SK-N-SH (cell line): ENCODE data around the gene RGS4. TPM values are rescaled to one million over a fixed set of nuclear protein-coding genes. Genes with fewer than 3 reads are reported as not detected.
"Not testable (repeated sequence)": the region's sequence is repeated elsewhere in the genome, so short reads cannot be mapped to it uniquely, and the experiment has no call there.

Experiments used
- CTCF ChIA-PET: fragments of 300-600, 350-600 bp; formaldehyde crosslinking; extraction: SDS; loops from one replicate; lab custom pipeline; 2021; lab: Yijun Ruan, JAX
- POLR2A ChIA-PET: fragments of 350-600 bp; sonication (Branson Sonifier 250); formaldehyde crosslinking; extraction: SDS; loops from one replicate; lab custom pipeline; 2020; ENCODE audit warnings: antibody characterized with exemption, inconsistent platforms; lab: Yijun Ruan, JAX
- DNase-seq: peaks from one replicate; pipeline ENCODE4 v3.0.0; 2012
- H2AFZ ChIP-seq: fragments of 200-600 bp; sonication (generic); 2 replicates; pipeline ENCODE4 v1.8.1; 2016; ENCODE audit warnings: antibody characterized with exemption, mild to moderate bottlenecking, low read depth
- H3F3A ChIP-seq: fragments of 200-600 bp; sonication (generic); replicated peaks from 2 replicates; pipeline ENCODE3; 2016; ENCODE audit warnings: antibody characterized with exemption, mild to moderate bottlenecking; ENCODE audit not compliant: insufficient read depth
- H3K27ac ChIP-seq, 2 experiments: fragments of 200-500 bp in 1 of 2; fragments of 200-600 bp in 1 of 2; sonication (Bioruptor generic) in 1 of 2; sonication (generic), shearing (Covaris generic) in 1 of 2; 2 replicates each; pipeline versions ENCODE4 v1.5.1 to v1.6.1; 2014 to 2016; ENCODE audit warnings: low read depth in 2 of 2, inconsistent platforms in 1 of 2, low read length in 1 of 2, mild to moderate bottlenecking in 1 of 2, mixed read lengths in 1 of 2
- H3K27me3 ChIP-seq: fragments of 200-600 bp; sonication (generic), shearing (Covaris generic); 2 replicates; pipeline ENCODE4 v1.6.1; 2016; ENCODE audit warnings: mixed run types; ENCODE audit not compliant: insufficient read depth
- H3K36me3 ChIP-seq, 2 experiments: fragments of 200-500 bp in 1 of 2; fragments of 200-600 bp in 1 of 2; sonication (Bioruptor generic) in 1 of 2; sonication (generic) in 1 of 2; replicated peaks in 1 of 2; 2 replicates each; pipeline versions ENCODE3 to v1.5.1; 2014 to 2016; ENCODE audit warnings: low read length in 1 of 2, mild to moderate bottlenecking in 1 of 2; ENCODE audit not compliant: insufficient read depth in 2 of 2, control insufficient read depth in 1 of 2
- H3K4me1 ChIP-seq, 2 experiments: fragments of 200-500 bp in 1 of 2; fragments of 200-600 bp in 1 of 2; sonication (Bioruptor generic) in 1 of 2; sonication (generic), shearing (Covaris generic) in 1 of 2; 2 replicates each; pipeline versions ENCODE4 v1.5.1 to v1.6.1; 2014 to 2016; ENCODE audit warnings: low read depth in 1 of 2, low read length in 1 of 2, mixed run types in 1 of 2; ENCODE audit not compliant: insufficient read depth in 2 of 2, control insufficient read depth in 1 of 2
- H3K4me2 ChIP-seq: fragments of 200-600 bp; sonication (generic), shearing (Covaris generic); 2 replicates; pipeline ENCODE4 v1.6.1; 2017; ENCODE audit warnings: mixed run types
- H3K4me3 ChIP-seq, 2 experiments: fragments of 200-500 bp in 1 of 2; fragments of 200-600 bp in 1 of 2; sonication (Bioruptor generic) in 1 of 2; sonication (generic), shearing (Covaris generic) in 1 of 2; 2 replicates each; pipeline versions ENCODE4 v1.5.1 to v1.8.1; 2014 to 2016; ENCODE audit warnings: low read depth in 2 of 2, inconsistent platforms in 1 of 2, low read length in 1 of 2, mild to moderate bottlenecking in 1 of 2, mixed read lengths in 1 of 2, moderate library complexity in 1 of 2
- H3K79me2 ChIP-seq: fragments of 200-600 bp; sonication (generic); 2 replicates; pipeline ENCODE4 v1.8.1; 2017; ENCODE audit warnings: mild to moderate bottlenecking; ENCODE audit not compliant: insufficient read depth
- H3K9ac ChIP-seq: fragments of 200-600 bp; sonication (generic); 2 replicates; pipeline ENCODE4 v1.6.1; 2017; ENCODE audit warnings: mixed run types
- H3K9me2 ChIP-seq: fragments of 200-600 bp; sonication (generic); 2 replicates; pipeline ENCODE4 v1.6.1; 2017; ENCODE audit warnings: mixed run types
- H3K9me3 ChIP-seq: fragments of 200-600 bp; sonication (generic); 2 replicates; pipeline ENCODE4 v1.6.1; 2017; ENCODE audit warnings: mixed run types, mild to moderate bottlenecking, moderate library complexity
- H4K20me1 ChIP-seq: fragments of 200-600 bp; sonication (generic); 2 replicates; pipeline ENCODE4 v1.6.1; 2017; ENCODE audit warnings: mild to moderate bottlenecking, mixed run types; ENCODE audit not compliant: insufficient read depth
- CHD2 ChIP-seq: fragments of 150-350 bp; IDR thresholded peaks from 2 replicates; pipeline ENCODE4 v1.6.1; 2018; ENCODE audit warnings: low read length; ENCODE audit not compliant: partially characterized antibody
- EP300 ChIP-seq, 2 experiments: IDR thresholded peaks; 2 replicates each; pipeline versions ENCODE4 v1.4.0 to v1.6.1; 2012; ENCODE audit warnings: borderline replicate concordance in 1 of 2, low read depth in 1 of 2, low read length in 1 of 2
- FOSL2 ChIP-seq: IDR thresholded peaks from 2 replicates; pipeline ENCODE4 v1.4.0; 2012; ENCODE audit warnings: low read depth, mild to moderate bottlenecking, moderate library complexity, borderline replicate concordance
- FOXJ3 ChIP-seq: sonication (generic); formaldehyde crosslinking; IDR thresholded peaks from 2 replicates; pipeline ENCODE4 v1.5.1; 2020; ENCODE audit warnings: mild to moderate bottlenecking, missing genetic modification reagents
- FOXM1 ChIP-seq: IDR thresholded peaks from 2 replicates; pipeline ENCODE4 v1.4.0; 2012; ENCODE audit warnings: low read depth, mild to moderate bottlenecking
- GATA2 ChIP-seq: sonication (generic); formaldehyde crosslinking; IDR thresholded peaks from 2 replicates; pipeline ENCODE4 v1.5.0; 2020; ENCODE audit warnings: mild to moderate bottlenecking, missing genetic modification reagents
- RCOR1 ChIP-seq: fragments of 150-350 bp; IDR thresholded peaks from 2 replicates; pipeline ENCODE4 v1.6.1; 2017; ENCODE audit warnings: antibody characterized with exemption, low read length
- SIN3A ChIP-seq: IDR thresholded peaks from 2 replicates; pipeline ENCODE4 v1.6.1; 2012; ENCODE audit warnings: low read depth, mild to moderate bottlenecking, low read length, moderate library complexity, borderline replicate concordance
- WGBS: methylation state at CpG from one replicate; pipeline ENCODE4 v1.1.6; 2017; ENCODE audit warnings: low lambda C conversion rate; 5-methylcytosine and 5-hydroxymethylcytosine counted together
- polyA plus RNA-seq, 3 experiments: library from polyadenylated mRNA; depleted of rRNA; stranded (reverse); fragments of >200 nt; gene quantifications; 2 replicates each; pipeline ENCODE4 v1.2.3, GENCODE V29; 2012
- TF ChIP-seq, protein P1 (sequence below): fragments of 150-350 bp; IDR thresholded peaks from 2 replicates; pipeline ENCODE4 v1.6.1; 2016; ENCODE audit warnings: mild to moderate bottlenecking, low read depth, low read length
- TF ChIP-seq, protein P2 (sequence below): fragments of 150-350 bp; IDR thresholded peaks from 2 replicates; pipeline ENCODE4 v1.6.1; 2017; ENCODE audit warnings: antibody characterized with exemption, low read length, low read depth, borderline replicate concordance
- TF ChIP-seq, protein P3 (sequence below): IDR thresholded peaks from 2 replicates; pipeline ENCODE4 v1.4.0; 2012; ENCODE audit warnings: low read depth, borderline replicate concordance
- TF ChIP-seq, protein P4 (sequence below): IDR thresholded peaks from 2 replicates; pipeline ENCODE4; 2012

Gene RGS4
- polyA plus RNA-seq, 1 of the 3 experiments (the other 2 are of a cell fraction), result 124 TPM

DNA sequence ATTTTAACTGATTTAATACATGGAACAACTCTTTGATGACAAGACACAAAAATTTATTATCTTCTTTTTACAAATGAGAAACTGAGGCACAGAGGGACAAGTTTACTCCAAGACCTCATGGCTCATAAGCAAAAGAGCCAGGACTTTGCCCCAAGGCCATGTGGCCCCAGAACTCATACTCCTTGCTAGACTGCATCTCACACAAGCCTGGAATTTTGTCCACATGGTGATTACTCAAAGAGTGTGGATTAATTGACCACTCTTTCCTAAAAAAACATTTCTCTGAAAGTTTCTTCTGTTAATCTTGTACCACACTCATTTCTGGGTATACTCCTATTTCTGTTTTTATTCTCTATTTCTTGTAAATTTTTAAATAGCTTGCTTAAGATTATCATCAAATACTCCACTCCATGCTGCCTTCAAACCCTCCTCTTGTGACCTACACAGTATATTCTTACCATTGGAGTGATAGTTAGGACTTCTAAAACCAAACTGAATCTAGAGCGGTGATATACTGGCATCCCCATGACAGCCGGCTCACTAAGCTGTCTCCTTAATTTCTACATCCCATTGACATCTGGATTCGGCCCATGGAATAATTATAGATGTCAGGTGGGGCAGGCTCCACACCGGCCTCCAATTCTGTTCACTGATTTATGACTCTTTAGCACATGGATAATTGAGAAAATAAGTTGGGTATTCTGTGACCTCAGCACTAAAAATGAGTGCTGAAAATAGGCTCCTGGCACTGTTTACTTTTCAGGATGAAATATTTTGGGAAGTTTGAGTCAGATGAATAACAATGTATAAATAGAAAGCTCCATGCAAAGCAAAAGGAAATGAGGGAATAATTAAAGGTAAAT lies 16.1 kb downstream of the RGS4 start (continued):
- TF ChIP-seq GATA2 (CRISPR knock-in tag) (no peak), FOXM1 (no peak), FOXJ3 (CRISPR knock-in tag) (no peak), RCOR1 (no peak), CHD2 (no peak), SIN3A (no peak), EP300 (IDR thresholded peaks at IDR 0.05; ENCODE audit: borderline replicate concordance in 1 of 2, low read depth in 1 of 2, low read length in 1 of 2) (peak in 1 of 2 experiments; percentile 44; a peak in 1 of 4 replicates)
- TF ChIP-seq, protein P1, sequence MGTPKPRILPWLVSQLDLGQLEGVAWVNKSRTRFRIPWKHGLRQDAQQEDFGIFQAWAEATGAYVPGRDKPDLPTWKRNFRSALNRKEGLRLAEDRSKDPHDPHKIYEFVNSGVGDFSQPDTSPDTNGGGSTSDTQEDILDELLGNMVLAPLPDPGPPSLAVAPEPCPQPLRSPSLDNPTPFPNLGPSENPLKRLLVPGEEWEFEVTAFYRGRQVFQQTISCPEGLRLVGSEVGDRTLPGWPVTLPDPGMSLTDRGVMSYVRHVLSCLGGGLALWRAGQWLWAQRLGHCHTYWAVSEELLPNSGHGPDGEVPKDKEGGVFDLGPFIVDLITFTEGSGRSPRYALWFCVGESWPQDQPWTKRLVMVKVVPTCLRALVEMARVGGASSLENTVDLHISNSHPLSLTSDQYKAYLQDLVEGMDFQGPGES, result no peak
- TF ChIP-seq, protein P2, sequence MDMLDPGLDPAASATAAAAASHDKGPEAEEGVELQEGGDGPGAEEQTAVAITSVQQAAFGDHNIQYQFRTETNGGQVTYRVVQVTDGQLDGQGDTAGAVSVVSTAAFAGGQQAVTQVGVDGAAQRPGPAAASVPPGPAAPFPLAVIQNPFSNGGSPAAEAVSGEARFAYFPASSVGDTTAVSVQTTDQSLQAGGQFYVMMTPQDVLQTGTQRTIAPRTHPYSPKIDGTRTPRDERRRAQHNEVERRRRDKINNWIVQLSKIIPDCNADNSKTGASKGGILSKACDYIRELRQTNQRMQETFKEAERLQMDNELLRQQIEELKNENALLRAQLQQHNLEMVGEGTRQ, result no peak

DNA sequence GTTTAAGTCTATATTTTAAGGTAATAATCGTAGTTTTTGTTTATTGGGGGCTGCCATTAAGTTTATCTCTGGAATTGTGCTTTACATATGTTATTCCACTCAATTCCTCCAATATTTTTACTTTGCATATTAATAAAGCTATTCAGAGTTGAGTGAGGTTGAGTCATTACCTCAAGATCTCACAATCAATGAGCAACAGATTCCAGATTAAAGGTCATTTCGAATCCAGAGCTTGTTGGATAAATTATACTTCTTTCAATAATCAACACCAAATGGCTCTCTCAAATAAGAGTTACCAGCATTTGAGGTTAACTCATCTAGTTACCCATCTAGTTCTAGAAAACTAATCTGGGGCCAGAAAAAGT lies 16.7 kb downstream of the RGS4 start:
- no peaks in the 10 kb centered on the region for H3K27me3 ChIP-seq
- H3K4me2 ChIP-seq, result peak overlapping the region; percentile 55; the same call in 1 of the 2 replicates
- H3K9me3 ChIP-seq, result no peaks in the 10 kb centered on the region
- no peak overlapping the region for H3K4me3 ChIP-seq
- H3K9ac ChIP-seq, result no peak overlapping the region
- peaks cover 40% of the 10 kb centered on the region for H3F3A ChIP-seq
- H3K36me3 ChIP-seq, result no peaks in the 10 kb centered on the region
- no peak overlapping the region for H2AFZ ChIP-seq
- H3K9me2 ChIP-seq, result no peaks in the 10 kb centered on the region
- ChIA-PET CTCF (interaction anchor here (1.4 kb wide), 1 partner anchor 230 kb away, joined by 4 read pairs; no protein-coding TSS in a partner anchor), POLR2A (no interaction called here)
- no peaks in the 10 kb centered on the region for H4K20me1 ChIP-seq
- WGBS, result 44% methylated on average over 2 of the region's 2 CpGs
- DNase-seq, result no peak
- peaks cover 7 to 29% of the 10 kb centered on the region in 2 experiments for H3K4me1 ChIP-seq
- H3K79me2 ChIP-seq, result no peaks in the 10 kb centered on the region
- H3K27ac ChIP-seq, result peak overlapping the region; percentile 74 to 82; a peak in 3 of 4 replicates
- no peak for TF ChIP-seq GATA2 (CRISPR knock-in tag)
- no peak for TF ChIP-seq CHD2
- TF ChIP-seq, protein P3, sequence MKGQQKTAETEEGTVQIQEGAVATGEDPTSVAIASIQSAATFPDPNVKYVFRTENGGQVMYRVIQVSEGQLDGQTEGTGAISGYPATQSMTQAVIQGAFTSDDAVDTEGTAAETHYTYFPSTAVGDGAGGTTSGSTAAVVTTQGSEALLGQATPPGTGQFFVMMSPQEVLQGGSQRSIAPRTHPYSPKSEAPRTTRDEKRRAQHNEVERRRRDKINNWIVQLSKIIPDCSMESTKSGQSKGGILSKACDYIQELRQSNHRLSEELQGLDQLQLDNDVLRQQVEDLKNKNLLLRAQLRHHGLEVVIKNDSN, result no peak
- TF ChIP-seq FOSL2, result peak; percentile 18; the same call in 1 of the 2 replicates
- TF ChIP-seq, protein P4, sequence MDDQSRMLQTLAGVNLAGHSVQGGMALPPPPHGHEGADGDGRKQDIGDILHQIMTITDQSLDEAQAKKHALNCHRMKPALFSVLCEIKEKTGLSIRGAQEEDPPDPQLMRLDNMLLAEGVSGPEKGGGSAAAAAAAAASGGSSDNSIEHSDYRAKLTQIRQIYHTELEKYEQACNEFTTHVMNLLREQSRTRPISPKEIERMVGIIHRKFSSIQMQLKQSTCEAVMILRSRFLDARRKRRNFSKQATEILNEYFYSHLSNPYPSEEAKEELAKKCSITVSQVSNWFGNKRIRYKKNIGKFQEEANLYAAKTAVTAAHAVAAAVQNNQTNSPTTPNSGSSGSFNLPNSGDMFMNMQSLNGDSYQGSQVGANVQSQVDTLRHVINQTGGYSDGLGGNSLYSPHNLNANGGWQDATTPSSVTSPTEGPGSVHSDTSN, result no peak

DNA sequence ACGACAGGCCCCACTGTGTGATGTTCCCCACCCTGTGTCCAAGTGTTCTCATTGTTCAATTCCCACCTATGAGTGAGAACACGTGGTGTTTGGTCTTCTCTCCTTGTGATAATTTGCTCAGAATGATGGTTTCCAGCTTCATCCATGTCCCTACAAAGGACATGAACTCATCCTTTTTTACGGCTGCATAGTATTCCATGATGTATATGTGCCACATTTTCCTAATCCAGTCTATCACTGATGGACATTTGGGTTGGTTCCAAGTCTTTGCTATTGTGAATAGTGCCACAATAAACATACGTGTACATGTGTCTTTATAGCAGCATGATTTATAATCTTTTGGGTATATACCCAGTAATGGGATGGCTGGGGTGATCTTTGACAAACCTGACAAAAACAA lies 20.0 kb downstream of the RGS4 start:
- POLR2A ChIA-PET, H3K4me2 ChIP-seq, H3K9ac ChIP-seq, H2AFZ ChIP-seq, H3K4me3 ChIP-seq, H3K36me3 ChIP-seq, H3K79me2 ChIP-seq, H4K20me1 ChIP-seq, H3K27ac ChIP-seq, H3K9me2 ChIP-seq, CTCF ChIA-PET, DNase-seq, H3K9me3 ChIP-seq, H3K27me3 ChIP-seq: not testable (repeated sequence)
- WGBS, result 69% methylated on average over 4 of the region's 4 CpGs
- Histone ChIP-seq H3F3A (peaks cover 21% of the 10 kb centered on the region), H3K4me1 (peaks cover 8 to 27% of the 10 kb centered on the region in 2 experiments)
